Bronchial epithelial cell (primary cell): ENCODE results near the gene ERLIN1. TPM values are rescaled to one million over a fixed set of nuclear protein-coding genes. Genes with fewer than 3 reads are reported as not detected.

Experiments used
- DNase-seq: peaks from one replicate; pipeline ENCODE4 v3.0.0-alpha.2; 2010; ENCODE audit warnings: low read depth
- FAIRE-seq: peaks from 2 replicates; lab custom pipeline; 2011; peaks lifted over from hg19 to GRCh38; lab: Jason Lieb, UNC
- H3K27me3 ChIP-seq: 2 replicates; pipeline ENCODE4 v1.5.1; 2011; ENCODE audit warnings: low read length; ENCODE audit not compliant: control insufficient read depth, insufficient read depth
- H3K36me3 ChIP-seq: 2 replicates; pipeline ENCODE4 v1.5.1; 2011; ENCODE audit warnings: low read length; ENCODE audit not compliant: control insufficient read depth, insufficient read depth
- H3K4me3 ChIP-seq: 2 replicates; pipeline ENCODE4 v1.5.1; 2011; ENCODE audit warnings: mild to moderate bottlenecking, low read depth, low read length, control low read depth
- CTCF ChIP-seq: IDR thresholded peaks from 2 replicates; pipeline ENCODE4 v1.5.1; 2011; ENCODE audit warnings: mild to moderate bottlenecking, moderate library complexity, low read length, control low read depth, inconsistent platforms; ENCODE audit not compliant: insufficient read depth, severe bottlenecking
- total RNA-seq: library from RNA; depleted of rRNA; stranded (reverse); fragments of >200 nt; gene quantifications from 2 replicates; pipeline ENCODE4 v1.2.1, GENCODE V29; 2014

Gene ERLIN1
- total RNA-seq, 1 donor from 2014 or later = 31.6 TPM

DNA sequence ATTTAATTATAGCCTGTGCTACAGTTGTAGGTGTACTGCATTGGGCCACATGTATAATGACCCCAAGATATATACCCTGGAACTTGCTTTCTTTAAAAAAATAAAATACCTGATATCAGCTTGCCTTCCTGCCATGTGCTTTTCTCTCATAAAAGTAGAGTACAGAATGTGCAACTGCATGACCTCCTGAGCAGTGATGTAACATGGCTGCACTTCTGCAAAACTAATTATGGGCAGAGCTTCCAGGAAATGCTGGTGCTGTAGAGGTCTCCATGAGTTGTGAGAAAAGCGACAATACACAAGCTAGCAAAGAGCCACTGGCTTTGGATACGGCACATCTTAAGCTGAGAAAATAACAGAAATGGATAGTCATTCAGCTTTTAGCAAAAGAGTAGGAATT lies 6.5 kb upstream of the ERLIN1 start:
- Histone ChIP-seq H3K27me3 (no peaks in the 10 kb centered on the region), H3K36me3 (peaks cover 7% of the 10 kb centered on the region), H3K4me3 (no peak overlapping the region)
- no peak for TF ChIP-seq CTCF
- no peak for FAIRE-seq
- DNase-seq = no peak

DNA sequence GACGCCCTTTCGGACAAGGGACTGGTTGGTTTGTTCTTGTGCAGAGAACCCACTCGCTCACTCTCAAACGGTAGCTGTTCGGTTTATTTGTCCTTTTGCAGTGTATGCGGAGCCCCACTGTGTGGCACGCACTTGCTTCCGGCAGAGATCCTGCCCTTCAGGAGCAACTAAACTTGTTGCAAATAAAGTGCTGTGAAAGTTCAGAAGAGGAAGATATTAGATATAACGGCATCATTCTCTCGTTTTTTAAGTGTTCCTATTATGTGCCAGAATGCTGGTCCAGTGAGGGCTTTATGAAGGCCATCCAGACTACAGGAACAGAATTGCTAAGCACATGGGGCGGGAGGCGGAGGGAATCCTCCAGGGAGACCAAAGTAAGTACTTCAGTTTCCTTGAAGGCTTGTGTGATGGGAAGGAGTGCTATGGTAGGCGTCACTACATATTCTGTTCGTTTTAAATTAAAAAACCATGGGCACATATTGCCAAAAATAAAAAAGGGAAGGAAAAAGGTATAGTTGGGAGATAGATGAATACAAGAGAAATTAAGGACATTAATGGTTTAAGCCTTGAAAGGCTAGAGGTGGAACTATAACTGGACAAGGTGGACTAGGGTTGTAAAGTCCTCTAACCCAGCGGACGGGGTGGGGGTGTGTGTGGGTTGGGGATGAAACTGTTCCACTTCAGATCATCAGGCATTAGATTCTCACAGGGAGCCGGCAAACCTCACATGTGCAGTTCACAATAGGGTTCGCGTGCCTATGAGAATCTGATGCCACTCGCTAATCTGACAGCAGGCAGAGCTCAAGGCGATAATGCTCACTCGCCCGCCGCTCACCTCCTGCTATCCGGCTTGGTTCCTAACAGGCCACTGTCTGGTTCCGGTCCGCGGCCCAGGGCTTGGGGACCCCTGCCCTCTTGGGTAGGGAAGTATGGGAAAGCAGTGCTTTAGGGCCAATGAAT lies 704 bp upstream of the ERLIN1 start:
- peak overlapping the region; percentile 88 for H3K4me3 ChIP-seq
- FAIRE-seq = no peak
- no peaks in the 10 kb centered on the region for H3K27me3 ChIP-seq
- peaks cover 7% of the 10 kb centered on the region for H3K36me3 ChIP-seq
- no peak for TF ChIP-seq CTCF
- peak; percentile 56 for DNase-seq

- H3K36me3 ChIP-seq = peaks cover 2% of the 10 kb centered on the region
- FAIRE-seq (no peak), DNase-seq (peak; percentile 23)
- no peaks in the 10 kb centered on the region for H3K27me3 ChIP-seq
- no peak for TF ChIP-seq CTCF
- peak overlapping the region; percentile 88 for H3K4me3 ChIP-seq
Measured at GRCh38 chr10:100184840-100185239, 989 bp downstream of the ERLIN1 start.

DNA sequence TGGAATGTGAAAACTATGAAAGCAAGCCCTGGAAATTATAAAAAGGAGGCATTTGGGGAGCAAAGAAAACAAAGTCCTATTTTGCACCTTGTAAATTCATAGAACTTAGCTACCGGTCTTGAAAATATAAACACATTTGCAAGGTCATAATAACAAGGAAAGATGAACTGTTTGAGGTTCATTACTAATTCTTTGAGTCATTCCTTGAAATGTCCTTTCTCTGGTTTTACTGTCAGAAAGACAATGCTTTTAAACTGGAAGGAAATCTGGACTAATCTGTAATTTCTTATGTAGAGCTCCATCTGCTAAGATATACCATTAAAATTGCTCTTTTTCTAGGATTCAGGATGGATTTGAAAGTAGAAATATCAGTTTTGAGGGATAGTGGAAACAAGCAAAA lies 1.4 kb downstream of the ERLIN1 start:
- Histone ChIP-seq H3K27me3 (no peaks in the 10 kb centered on the region), H3K36me3 (peaks cover 3% of the 10 kb centered on the region), H3K4me3 (peak overlapping the region; percentile 88)
- TF ChIP-seq CTCF = no peak
- FAIRE-seq = no peak
- DNase-seq = peak; percentile 28

GRCh38 chr10:100183481-100183880 lies 2.3 kb downstream of the ERLIN1 start:
- peak; percentile 91 for DNase-seq
- no peaks in the 10 kb centered on the region for H3K27me3 ChIP-seq
- peaks cover 6% of the 10 kb centered on the region for H3K36me3 ChIP-seq
- H3K4me3 ChIP-seq = no peak overlapping the region
- no peak for TF ChIP-seq CTCF
- no peak for FAIRE-seq

- peaks cover 6% of the 10 kb centered on the region for H3K36me3 ChIP-seq
- no peak overlapping the region for H3K4me3 ChIP-seq
- no peak for DNase-seq
- no peaks in the 10 kb centered on the region for H3K27me3 ChIP-seq
- TF ChIP-seq CTCF = no peak
- no peak for FAIRE-seq
Measured at GRCh38 chr10:100182908-100183307, 2.9 kb downstream of the ERLIN1 start.
